Muscle of leg (tissue), 11 donors: Measurements from ENCODE around the gene VAV2. TPM values are rescaled to one million over a fixed set of nuclear protein-coding genes. Genes with fewer than 3 reads are reported as not detected.
A peak's percentile ranks its signal among the peaks of the same experiment; 100 is the strongest.

ENCODE experiments used
- DNase-seq: peaks from one replicate; pipeline ENCODE4 v3.0.0; 2013
- H3K27ac ChIP-seq: one replicate; pipeline ENCODE4 v1.5.1; 2013; ENCODE audit warnings: mild to moderate bottlenecking, low read length, control low read depth
- H3K27me3 ChIP-seq: one replicate; pipeline ENCODE4 v1.6.1; 2013; ENCODE audit warnings: low read length; ENCODE audit not compliant: control insufficient read depth, insufficient read depth
- H3K36me3 ChIP-seq: one replicate; pipeline ENCODE4 v1.6.1; 2013; ENCODE audit warnings: low read length; ENCODE audit not compliant: control insufficient read depth, insufficient read depth
- H3K4me1 ChIP-seq: one replicate; pipeline ENCODE4 v1.6.1; 2013; ENCODE audit warnings: low read length; ENCODE audit not compliant: control insufficient read depth, insufficient read depth
- H3K4me3 ChIP-seq: one replicate; pipeline ENCODE4 v1.5.1; 2013; ENCODE audit warnings: low read length, control low read depth
- H3K9me3 ChIP-seq: replicated peaks from 2 replicates; pipeline ENCODE4 v1.6.1; 2013; ENCODE audit warnings: low read depth, low read length; ENCODE audit not compliant: control insufficient read depth
- WGBS: methylation state at CpG from one replicate; pipeline ENCODE4 v1.1.5; 2013; ENCODE audit warnings: missing lambda C conversion rate; ENCODE audit not compliant: insufficient coverage; 5-methylcytosine and 5-hydroxymethylcytosine counted together
- polyA plus RNA-seq, 8 donors: library from polyadenylated mRNA; unstranded; fragments of 120-200 nt; gene quantifications; one replicate each; pipeline versions ENCODE4 v1.2.1 to v1.2.3, GENCODE V29; 2013; ENCODE audit warnings: inconsistent platforms in 1 of 8, low replicate concordance in 1 of 8; ENCODE audit not compliant: insufficient read length in 8 of 8, insufficient read depth in 1 of 8
- total RNA-seq: library from RNA; stranded (reverse); fragments of 120-200 nt; gene quantifications from one replicate; pipeline ENCODE4 v1.2.4, GENCODE V29; 2013

Gene VAV2
- total and polyA plus RNA-seq, 9 donors = 7.4 to 19.1 (median 16.0) TPM

DNA sequence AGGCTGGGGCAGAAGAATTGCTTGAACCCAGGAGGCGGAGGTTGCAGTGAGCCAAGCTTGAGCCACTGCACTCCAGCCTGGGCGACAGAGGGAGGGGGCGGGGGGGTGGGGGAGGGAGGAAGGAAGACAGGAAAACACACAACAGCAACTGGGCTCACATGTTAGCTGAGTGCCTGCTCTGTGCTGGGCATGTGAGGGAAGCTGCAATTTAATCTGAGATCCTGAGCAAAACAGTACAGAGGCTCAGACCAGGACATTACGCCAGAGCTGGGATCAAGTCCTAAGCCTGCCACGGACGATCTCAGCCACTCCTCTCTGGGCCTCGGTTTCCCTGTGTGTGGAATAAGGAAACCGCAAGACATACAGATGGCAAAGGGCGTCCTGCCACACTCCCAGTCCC, 119.1 kb downstream of the VAV2 start:
- no peaks in the 10 kb centered on the region for H3K27me3 ChIP-seq
- H3K36me3 ChIP-seq = no peaks in the 10 kb centered on the region
- 58% methylated on average over 6 of the region's 9 CpGs for WGBS
- H3K4me3 ChIP-seq = no peak overlapping the region
- H3K9me3 ChIP-seq = no peaks in the 10 kb centered on the region
- peaks cover 58% of the 10 kb centered on the region for H3K4me1 ChIP-seq
- DNase-seq = peak; percentile 29
- H3K27ac ChIP-seq = peak overlapping the region; percentile 87

DNA sequence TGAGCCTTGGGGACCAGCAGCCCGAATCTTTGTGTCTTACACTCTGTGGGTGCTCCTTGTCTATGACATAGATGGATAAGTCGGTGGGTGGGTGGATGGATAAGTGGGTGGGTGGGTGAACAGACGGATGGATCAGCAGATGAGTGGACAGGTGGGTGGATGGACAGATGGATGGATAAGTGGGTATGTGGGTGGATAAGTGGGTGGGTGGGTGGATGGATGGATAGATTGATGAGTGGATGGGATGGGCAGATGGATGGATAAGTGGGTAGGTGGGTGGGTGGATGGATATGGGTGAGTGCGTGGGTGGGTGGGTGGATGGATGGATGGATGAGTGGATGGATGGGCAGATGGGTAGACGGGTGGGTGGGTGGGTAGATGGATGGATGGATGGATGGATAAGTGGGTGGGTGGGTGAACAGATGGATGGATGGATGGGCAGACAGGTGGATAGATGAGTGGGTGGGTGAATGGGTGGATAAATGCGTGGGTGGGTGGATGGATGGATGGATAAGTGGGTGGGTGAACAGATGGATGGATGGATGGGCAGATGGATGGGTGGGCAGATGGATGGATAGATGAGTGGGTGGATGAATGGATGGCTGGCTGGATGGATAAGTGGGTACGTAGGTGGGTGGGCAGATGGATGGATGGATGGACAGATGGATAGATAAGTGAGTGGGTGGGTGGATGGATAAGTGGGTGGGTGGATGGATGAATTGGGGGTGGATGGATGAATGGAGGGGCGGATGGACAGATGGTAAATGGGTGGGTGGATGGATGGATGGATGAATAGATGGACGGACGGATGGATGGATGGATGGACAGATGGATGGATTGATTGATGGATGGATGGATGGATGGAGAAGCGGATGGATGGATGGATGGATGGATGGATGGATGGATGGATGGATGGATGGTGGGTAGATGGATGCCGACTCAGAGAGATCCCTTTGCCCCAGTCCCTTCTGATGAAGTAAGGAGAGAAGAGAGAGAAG, 121.2 kb downstream of the VAV2 start:
- Histone ChIP-seq H3K9me3 (peaks cover 1% of the 10 kb centered on the region), H3K27me3 (no peaks in the 10 kb centered on the region), H3K27ac (no peak overlapping the region), H3K36me3 (no peaks in the 10 kb centered on the region), H3K4me1 (peaks cover 43% of the 10 kb centered on the region), H3K4me3 (no peak overlapping the region)
- 89% methylated on average over 9 of the region's 12 CpGs for WGBS
- DNase-seq = no peak

DNA sequence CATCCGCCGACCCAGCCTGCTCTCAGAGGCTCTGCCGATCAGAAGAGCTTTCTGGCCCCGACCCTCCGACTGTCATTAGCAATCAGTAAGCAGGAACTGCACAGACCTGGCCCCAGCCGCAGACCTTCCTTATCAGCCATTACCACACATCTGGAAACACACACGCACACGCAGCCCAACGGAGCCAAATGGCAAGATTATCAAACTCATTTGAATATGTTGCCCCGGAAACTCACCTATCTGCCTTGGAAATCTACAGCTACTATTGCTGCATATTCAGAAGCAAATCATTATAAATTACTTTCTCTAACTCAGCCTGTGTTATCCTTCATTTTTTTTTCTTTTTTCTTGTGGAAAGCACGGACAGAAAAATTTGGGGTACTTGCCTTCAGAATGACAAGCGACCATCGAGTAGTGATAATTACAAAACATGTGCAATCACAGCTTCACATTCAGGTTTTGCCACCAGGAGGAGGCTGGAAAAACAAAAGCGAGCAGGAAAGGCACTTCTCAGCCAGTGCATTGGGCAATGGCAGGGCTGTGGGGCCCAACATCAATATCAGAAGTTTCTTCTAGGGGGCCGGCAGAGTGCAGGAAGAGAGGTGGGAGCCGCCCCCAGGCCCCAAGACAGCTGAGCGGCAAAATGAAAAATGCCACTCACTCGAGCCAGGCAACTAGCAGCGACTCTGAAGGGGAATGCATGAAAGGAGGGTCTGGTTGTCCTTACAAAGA, 122.3 kb downstream of the VAV2 start:
- Histone ChIP-seq H3K4me3 (no peak overlapping the region), H3K4me1 (peaks cover 32% of the 10 kb centered on the region), H3K9me3 (peaks cover 11% of the 10 kb centered on the region), H3K27ac (no peak overlapping the region), H3K36me3 (no peaks in the 10 kb centered on the region), H3K27me3 (no peaks in the 10 kb centered on the region)
- no peak for DNase-seq
- 50% methylated on average over 17 of the region's 19 CpGs for WGBS

DNA sequence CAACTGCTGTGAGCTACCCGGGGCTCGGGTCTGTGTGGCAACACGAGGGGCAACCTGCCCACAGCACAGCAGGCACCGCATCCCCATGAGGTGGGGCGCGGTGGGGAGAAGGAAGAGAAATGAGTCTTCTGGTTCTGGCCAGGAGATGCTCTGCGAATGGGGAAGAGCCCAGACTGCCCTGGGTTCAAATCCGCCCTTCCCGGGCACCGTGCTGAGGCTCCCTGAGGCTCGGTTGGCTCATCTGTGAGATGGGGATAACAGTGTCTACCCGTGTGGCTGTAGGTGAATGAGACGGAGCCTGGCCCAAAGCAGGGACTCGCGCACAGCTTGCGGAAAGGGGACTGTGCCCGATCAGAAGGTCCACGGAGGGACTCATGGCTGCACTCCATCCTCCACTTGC, 123.9 kb downstream of the VAV2 start:
- Histone ChIP-seq H3K27me3 (no peaks in the 10 kb centered on the region), H3K4me1 (peaks cover 29% of the 10 kb centered on the region), H3K4me3 (no peak overlapping the region), H3K27ac (no peak overlapping the region), H3K36me3 (no peaks in the 10 kb centered on the region), H3K9me3 (peaks cover 11% of the 10 kb centered on the region)
- no peak for DNase-seq
- 89% methylated on average over 16 of the region's 18 CpGs for WGBS

DNA sequence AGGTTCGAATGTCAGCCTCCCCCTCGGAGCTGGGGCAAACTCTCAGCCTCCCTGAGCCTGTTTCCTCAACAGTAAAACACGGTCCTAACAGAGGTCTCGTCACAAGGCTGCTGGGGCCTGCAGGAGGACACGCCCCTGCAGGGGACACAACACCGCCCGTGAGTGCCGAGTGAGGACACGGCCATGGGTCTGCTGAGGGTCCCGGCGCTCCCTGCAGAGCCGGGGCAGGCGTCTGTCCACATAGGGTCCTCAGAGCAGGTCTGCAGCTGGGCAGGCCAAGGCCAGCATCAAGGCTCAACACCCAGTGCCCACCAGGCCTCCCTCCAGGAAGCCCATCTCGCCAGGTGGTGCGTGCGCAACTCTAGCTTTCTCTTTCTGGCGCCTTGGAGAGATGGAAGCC, 125.2 kb downstream of the VAV2 start:
- H3K27ac ChIP-seq = no peak overlapping the region
- peaks cover 11% of the 10 kb centered on the region for H3K9me3 ChIP-seq
- no peak overlapping the region for H3K4me3 ChIP-seq
- H3K36me3 ChIP-seq = no peaks in the 10 kb centered on the region
- 89% methylated on average over 17 of the region's 17 CpGs for WGBS
- H3K27me3 ChIP-seq = no peaks in the 10 kb centered on the region
- no peak for DNase-seq
- peaks cover 27% of the 10 kb centered on the region for H3K4me1 ChIP-seq

DNA sequence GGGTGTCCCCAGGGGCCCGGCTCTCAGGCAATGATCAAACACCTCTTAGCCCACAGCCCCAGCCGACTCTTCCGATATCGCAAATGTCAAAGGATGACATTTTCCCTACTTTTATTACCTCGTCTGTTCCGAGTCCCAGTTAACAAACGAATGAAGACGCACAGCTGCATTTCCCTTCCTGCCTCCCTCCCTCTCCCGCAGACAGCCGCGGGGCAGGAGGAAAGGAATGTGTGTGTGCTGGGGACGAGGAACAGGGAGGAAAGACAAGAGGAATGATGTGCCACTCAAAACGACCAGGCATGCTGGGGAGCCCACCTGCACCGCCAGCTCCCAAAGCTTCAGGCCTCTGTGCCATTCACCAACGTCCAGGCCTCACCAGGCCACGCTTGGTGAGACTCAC, 128.1 kb downstream of the VAV2 start:
- peaks cover 9% of the 10 kb centered on the region for H3K36me3 ChIP-seq
- DNase-seq = peak; percentile 32
- no peaks in the 10 kb centered on the region for H3K27me3 ChIP-seq
- H3K4me3 ChIP-seq = no peak overlapping the region
- H3K27ac ChIP-seq = peak overlapping the region; percentile 75
- peaks cover 11% of the 10 kb centered on the region for H3K9me3 ChIP-seq
- WGBS = 54% methylated on average over 4 of the region's 16 CpGs
- H3K4me1 ChIP-seq = peaks cover 27% of the 10 kb centered on the region

DNA sequence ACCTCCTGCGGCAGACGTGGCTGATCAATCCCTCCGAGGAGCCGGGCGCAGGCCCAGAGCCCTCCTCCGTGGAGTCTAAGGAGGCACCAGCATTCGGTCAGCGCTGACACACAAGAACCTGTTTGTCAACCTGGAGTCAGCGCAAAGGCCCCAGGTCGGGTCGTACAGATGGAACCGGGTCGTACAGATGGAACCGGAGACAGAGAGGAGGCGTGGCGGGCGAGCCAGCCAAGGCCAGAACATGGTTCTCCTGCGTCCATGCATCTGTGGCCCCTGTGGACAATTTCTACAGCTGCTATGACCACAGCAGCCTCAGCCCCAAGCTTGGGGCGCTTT, 128.9 kb downstream of the VAV2 start:
- DNase-seq = peak; percentile 37
- H3K27ac ChIP-seq = peak overlapping the region; percentile 75
- WGBS = 54% methylated on average over 19 of the region's 19 CpGs
- peaks cover 12% of the 10 kb centered on the region for H3K36me3 ChIP-seq
- H3K9me3 ChIP-seq = peaks cover 11% of the 10 kb centered on the region
- no peak overlapping the region for H3K4me3 ChIP-seq
- H3K4me1 ChIP-seq = peaks cover 27% of the 10 kb centered on the region
- H3K27me3 ChIP-seq = no peaks in the 10 kb centered on the region

DNA sequence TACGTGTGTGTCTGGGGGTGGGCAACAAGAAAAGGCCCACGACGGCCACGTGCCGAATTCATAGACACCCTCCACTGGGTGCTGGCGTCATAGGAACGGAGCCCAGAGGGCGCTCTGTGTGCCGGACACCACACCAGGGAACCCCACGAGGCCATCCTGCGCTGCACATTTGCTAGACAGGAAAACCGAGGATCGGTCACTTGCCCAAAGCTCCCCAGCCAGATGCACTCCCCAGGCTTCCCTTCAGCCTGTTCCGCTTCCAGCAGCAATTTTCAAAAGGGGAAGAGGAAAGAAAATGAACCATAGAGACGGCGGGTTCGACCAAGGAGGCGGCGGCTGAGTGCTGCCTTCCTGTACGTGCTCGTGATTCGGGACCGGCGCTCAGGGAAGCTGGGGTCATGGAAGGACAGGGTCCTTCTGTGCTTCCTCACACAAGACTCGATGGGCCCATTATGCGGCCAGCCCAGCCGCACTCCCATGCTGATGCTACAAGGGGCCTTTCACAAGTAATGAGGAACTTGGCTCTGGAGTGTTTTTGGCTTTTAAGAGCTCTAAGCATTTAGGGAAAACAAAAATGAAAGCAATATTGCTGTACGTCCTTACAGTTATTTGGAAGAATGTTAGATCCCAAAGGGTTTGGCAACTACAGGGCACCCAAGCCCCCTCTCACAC, 129.4 kb downstream of the VAV2 start:
- Histone ChIP-seq H3K9me3 (peaks cover 11% of the 10 kb centered on the region), H3K27me3 (no peaks in the 10 kb centered on the region), H3K4me1 (peaks cover 27% of the 10 kb centered on the region), H3K36me3 (peaks cover 12% of the 10 kb centered on the region), H3K27ac (peak overlapping the region; percentile 75), H3K4me3 (no peak overlapping the region)
- WGBS = 55% methylated on average over 22 of the region's 28 CpGs
- peak; percentile 83 for DNase-seq

DNA sequence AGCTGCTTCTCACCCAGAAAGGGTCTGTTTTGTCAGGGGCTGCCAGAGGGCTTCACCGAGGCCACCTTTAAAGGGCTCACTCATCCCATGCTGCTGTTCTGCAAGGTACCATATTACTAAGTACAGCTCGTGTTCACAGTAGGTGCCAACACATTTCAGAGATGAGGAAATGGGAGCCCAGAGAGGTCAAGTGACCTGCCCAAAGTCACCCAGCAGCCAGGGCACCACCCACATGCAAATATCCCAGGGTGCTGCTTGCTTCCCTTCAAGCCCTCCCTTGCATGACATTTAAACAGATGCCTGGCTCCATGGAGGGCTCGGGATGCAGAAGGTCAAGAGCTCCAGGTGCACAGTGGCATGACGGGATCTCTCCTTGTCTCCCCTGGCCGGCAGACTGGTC, 130.4 kb downstream of the VAV2 start:
- H3K4me3 ChIP-seq = no peak overlapping the region
- H3K4me1 ChIP-seq = peaks cover 27% of the 10 kb centered on the region
- peaks cover 12% of the 10 kb centered on the region for H3K36me3 ChIP-seq
- H3K9me3 ChIP-seq = peaks cover 11% of the 10 kb centered on the region
- no peak for DNase-seq
- H3K27ac ChIP-seq = no peak overlapping the region
- 79% methylated on average over 2 of the region's 5 CpGs for WGBS
- H3K27me3 ChIP-seq = no peaks in the 10 kb centered on the region

DNA sequence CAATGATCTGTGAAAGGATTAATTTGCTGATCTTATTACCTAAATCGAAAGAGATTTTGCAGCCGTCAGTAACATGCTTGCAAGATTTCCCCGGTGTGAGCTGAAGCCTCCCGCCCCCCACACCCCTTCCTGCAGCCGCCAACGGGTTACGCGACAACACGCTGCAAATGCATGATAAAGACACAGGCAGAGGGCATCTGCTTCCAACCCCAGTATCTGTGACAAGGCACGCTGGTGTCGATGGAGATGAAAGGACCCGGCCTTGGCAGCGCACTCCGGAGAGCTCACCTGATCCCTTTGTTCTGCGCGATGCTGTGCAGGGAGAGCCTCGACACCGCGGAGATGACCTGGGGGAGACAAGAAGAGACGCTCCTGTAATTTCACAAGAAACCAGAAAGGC, 131.0 kb downstream of the VAV2 start:
- Histone ChIP-seq H3K27me3 (no peaks in the 10 kb centered on the region), H3K4me1 (peaks cover 27% of the 10 kb centered on the region), H3K36me3 (peaks cover 12% of the 10 kb centered on the region), H3K4me3 (no peak overlapping the region), H3K27ac (no peak overlapping the region), H3K9me3 (peaks cover 11% of the 10 kb centered on the region)
- DNase-seq = no peak
- WGBS = 65% methylated on average over 19 of the region's 20 CpGs
